Keratinocyte (primary cell): ENCODE measurements around the gene CAV2. TPM values are rescaled to one million over a fixed set of nuclear protein-coding genes. Genes with fewer than 3 reads are reported as not detected.

Source experiments
- DNase-seq: peaks from one replicate; pipeline ENCODE4 v3.0.0-alpha.2; 2011; ENCODE audit warnings: low read depth, missing footprints, low spot score
- FAIRE-seq: peaks from 2 replicates; lab custom pipeline; 2011; peaks lifted over from hg19 to GRCh38; lab: Jason Lieb, UNC
- H2AFZ ChIP-seq: 2 replicates; pipeline ENCODE4 v1.6.0; 2012; ENCODE audit warnings: low read length, control low read depth, inconsistent platforms; ENCODE audit not compliant: control insufficient read depth
- H3K27ac ChIP-seq: 2 replicates; pipeline ENCODE4 v1.5.1; 2011; ENCODE audit warnings: low read length; ENCODE audit not compliant: control insufficient read depth, insufficient read depth
- H3K27me3 ChIP-seq: 3 replicates; pipeline ENCODE4 v1.6.0; 2011; ENCODE audit warnings: low read length; ENCODE audit not compliant: control insufficient read depth, insufficient read depth; ENCODE audit errors: extremely low read depth
- H3K36me3 ChIP-seq, 2 experiments: 2 replicates in 1 of 2; 3 replicates in 1 of 2; pipeline ENCODE4 v1.5.1; 2011; ENCODE audit warnings: low read length in 2 of 2, mild to moderate bottlenecking in 1 of 2; ENCODE audit not compliant: control insufficient read depth in 2 of 2, insufficient read depth in 2 of 2; ENCODE audit errors: extremely low read depth in 1 of 2
- H3K4me1 ChIP-seq: 3 replicates; pipeline ENCODE4 v1.5.1; 2011; ENCODE audit warnings: low read length; ENCODE audit not compliant: control insufficient read depth, insufficient read depth; ENCODE audit errors: extremely low read depth
- H3K4me2 ChIP-seq: 3 replicates; pipeline ENCODE4 v1.6.0; 2011; ENCODE audit warnings: low read depth, low read length; ENCODE audit not compliant: control insufficient read depth, insufficient read depth; ENCODE audit errors: extremely low read depth
- H3K4me3 ChIP-seq, 3 experiments: fragments of 200-600 bp in 1 of 3; sonication (generic) in 1 of 3; 2 replicates in 2 of 3; 3 replicates in 1 of 3; pipeline ENCODE4 v1.5.1; 2011 to 2016; ENCODE audit warnings: low read length in 3 of 3, mild to moderate bottlenecking in 3 of 3, control low read depth in 2 of 3, inconsistent platforms in 1 of 3, low read depth in 1 of 3, mixed read lengths in 1 of 3, mixed run types in 1 of 3, moderate library complexity in 1 of 3; ENCODE audit not compliant: control insufficient read depth in 2 of 3, insufficient read depth in 2 of 3; ENCODE audit errors: extremely low read depth in 1 of 3
- H3K79me2 ChIP-seq: 2 replicates; pipeline ENCODE4 v1.6.0; 2012; ENCODE audit warnings: low read length; ENCODE audit not compliant: control insufficient read depth, insufficient read depth
- H3K9ac ChIP-seq: 3 replicates; pipeline ENCODE4 v1.6.0; 2011; ENCODE audit warnings: low read length; ENCODE audit not compliant: control insufficient read depth, insufficient read depth; ENCODE audit errors: extremely low read depth
- H3K9me1 ChIP-seq: 3 replicates; pipeline ENCODE4 v1.6.0; 2011; ENCODE audit warnings: low read length; ENCODE audit not compliant: control insufficient read depth, insufficient read depth; ENCODE audit errors: extremely low read depth
- H3K9me3 ChIP-seq: 2 replicates; pipeline ENCODE4 v1.5.1; 2012; ENCODE audit warnings: low read depth, low read length; ENCODE audit not compliant: control insufficient read depth
- H4K20me1 ChIP-seq: 3 replicates; pipeline ENCODE4 v1.6.0; 2011; ENCODE audit warnings: low read length; ENCODE audit not compliant: control insufficient read depth, insufficient read depth; ENCODE audit errors: extremely low read depth
- CTCF ChIP-seq, 3 experiments: IDR thresholded peaks in 1 of 3; conservative IDR thresholded peaks in 1 of 3; optimal IDR thresholded peaks in 1 of 3; 2 replicates in 2 of 3; 3 replicates in 1 of 3; pipeline versions ENCODE3 to v1.5.1; 2011; ENCODE audit warnings: low read length in 3 of 3, mild to moderate bottlenecking in 3 of 3, moderate library complexity in 2 of 3, control low read depth in 1 of 3, inconsistent platforms in 1 of 3; ENCODE audit not compliant: insufficient read depth in 2 of 3; ENCODE audit errors: extremely low read depth in 1 of 3
- EZH2 ChIP-seq: IDR thresholded peaks from one replicate; pipeline ENCODE4 v1.6.1; 2012; ENCODE audit warnings: inconsistent platforms, mild to moderate bottlenecking, low read length, moderate library complexity
- dilution Hi-C: fragments of 300-500 bp; cut with MboI; formaldehyde crosslinking; loops from one replicate; pipeline ENCODE4 v1.7.0; 2020; ENCODE audit warnings: low sequenced_read_pairs; ENCODE audit not compliant: extremely low pct_ligation_motif_present
- polyA plus RNA-seq, 5 experiments: library from polyadenylated mRNA; depleted of rRNA in 3 of 5; stranded (reverse) in 3 of 5; stranded (forward) in 1 of 5; unstranded in 1 of 5; fragments of >200 nt; gene quantifications; 1 replicate in 1 of 5; 2 replicates in 3 of 5; 3 replicates in 1 of 5; pipeline versions ENCODE4 v1.2.1 to v1.2.3, GENCODE V29; 2011 to 2012; ENCODE audit warnings: missing spikeins in 2 of 5, low read depth in 1 of 5, low replicate concordance in 1 of 5

CAV2 gene
- polyA plus RNA-seq, 1 donor (not counting 4 experiments of a cell fraction or from before 2014, with no cell fraction given), result 631 TPM

- H3K9me3 ChIP-seq, result no peaks in the 10 kb centered on the region
- no peak overlapping the region for H3K4me3 ChIP-seq
- no peaks in the 10 kb centered on the region for H3K79me2 ChIP-seq
- TF ChIP-seq EZH2, result no peak
- no peak for TF ChIP-seq CTCF (optimal IDR thresholded peaks at IDR 0.05 in 1 of 3, IDR thresholded peaks at IDR 0.05 in 1 of 3, conservative IDR thresholded peaks at IDR 0.05 in 1 of 3; ENCODE audit: extremely low read depth in 1 of 3, insufficient read depth in 2 of 3, low read length in 3 of 3)
- no peak overlapping the region for H3K9ac ChIP-seq
- no peaks in the 10 kb centered on the region for H3K9me1 ChIP-seq
- H3K4me1 ChIP-seq, result no peaks in the 10 kb centered on the region
- dilution Hi-C loops, result no loop called here
- FAIRE-seq, result no peak
- H4K20me1 ChIP-seq, result no peaks in the 10 kb centered on the region
- H3K36me3 ChIP-seq, result no peaks in the 10 kb centered on the region
- H3K27me3 ChIP-seq, result no peaks in the 10 kb centered on the region
- H3K4me2 ChIP-seq, result no peak overlapping the region
- no peak overlapping the region for H2AFZ ChIP-seq
- DNase-seq, result no peak
- no peak overlapping the region for H3K27ac ChIP-seq
Measured at GRCh38 chr7:116487907-116488521, 11.5 kb upstream of the CAV2 start.

- dilution Hi-C loops, result no loop called here
- no peak overlapping the region for H3K4me2 ChIP-seq
- FAIRE-seq, result no peak
Measured at GRCh38 chr7:116490351-116490750, 9.2 kb upstream of the CAV2 start.

More at GRCh38 chr7:116490351-116490750, 9.2 kb upstream of the CAV2 start:
- Histone ChIP-seq H3K79me2 (no peaks in the 10 kb centered on the region), H3K36me3 (no peaks in the 10 kb centered on the region), H3K4me1 (no peaks in the 10 kb centered on the region), H3K4me3 (no peak overlapping the region), H2AFZ (no peak overlapping the region), H3K27ac (no peak overlapping the region), H3K9me3 (no peaks in the 10 kb centered on the region), H4K20me1 (no peaks in the 10 kb centered on the region), H3K27me3 (no peaks in the 10 kb centered on the region), H3K9ac (no peak overlapping the region), H3K9me1 (no peaks in the 10 kb centered on the region)
- no peak for DNase-seq
- TF ChIP-seq CTCF (optimal IDR thresholded peaks at IDR 0.05 in 1 of 3, IDR thresholded peaks at IDR 0.05 in 1 of 3, conservative IDR thresholded peaks at IDR 0.05 in 1 of 3; ENCODE audit: extremely low read depth in 1 of 3, insufficient read depth in 2 of 3, low read length in 3 of 3) (no peak), EZH2 (no peak)
